Mucosa of gallbladder (tissue), 1 donor: ENCODE measurements around the gene LSM10. TPM values are rescaled to one million over a fixed set of nuclear protein-coding genes. Genes with fewer than 3 reads are reported as not detected.

ENCODE experiments used
- DNase-seq: peaks from one replicate; pipeline ENCODE4 v3.0.0-alpha.2; 2020; ENCODE audit warnings: low spot score
- total RNA-seq: library from RNA; stranded (reverse); gene quantifications from one replicate; pipeline ENCODE4 v1.2.1, GENCODE V29; 2021
- donor health status: DM: no; HTN: no; CAD: no.

LSM10 gene
- 41.3 TPM for total RNA-seq

DNA sequence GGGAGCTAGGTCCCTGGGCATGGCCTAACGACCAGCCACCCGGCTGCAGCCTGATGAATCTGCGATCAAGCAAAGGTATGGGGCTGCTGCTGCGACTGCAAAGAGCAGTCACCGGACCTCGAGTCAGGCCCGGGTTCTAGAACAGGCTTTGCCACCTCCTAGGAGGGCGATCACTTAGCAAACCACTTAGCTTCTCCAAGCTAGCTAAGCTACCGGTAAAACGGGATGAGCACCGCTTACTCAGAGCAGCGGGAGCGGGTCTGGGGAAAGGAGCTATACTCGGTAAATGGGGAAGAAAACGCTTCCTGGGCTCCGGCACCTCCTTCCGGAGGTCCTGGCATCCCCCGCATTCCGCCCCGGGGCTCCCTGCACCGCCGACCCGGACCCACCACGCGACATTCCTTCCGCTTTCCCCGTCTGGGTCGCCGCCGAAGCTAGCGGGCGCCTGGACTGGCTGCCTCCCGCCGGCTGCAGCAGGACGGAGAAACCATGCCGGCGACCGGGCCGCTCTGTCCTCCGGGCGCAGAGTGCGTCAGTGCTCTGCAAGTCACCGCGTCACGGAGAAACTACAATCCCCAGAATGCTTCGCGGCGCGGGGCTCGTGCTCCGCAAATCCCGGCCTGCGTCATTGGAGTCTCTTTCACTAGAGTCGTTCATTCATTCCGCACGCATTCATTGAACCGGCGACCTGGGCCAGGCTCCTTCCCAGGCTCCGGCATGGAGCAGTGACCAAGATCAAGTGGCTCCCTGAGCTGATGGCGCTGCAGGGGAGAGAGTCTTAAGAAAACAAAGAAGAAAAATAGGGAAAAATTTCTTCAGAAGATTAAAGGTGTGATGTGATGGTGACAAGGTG, at the start of gene LSM10:
Gene LSM10, minus strand, starts transcription at position 531 of the 853 bp plus-strand sequence. CDS start 3,779 bp downstream, outside the sequence.
- DNase-seq: peak; percentile 96

DNA sequence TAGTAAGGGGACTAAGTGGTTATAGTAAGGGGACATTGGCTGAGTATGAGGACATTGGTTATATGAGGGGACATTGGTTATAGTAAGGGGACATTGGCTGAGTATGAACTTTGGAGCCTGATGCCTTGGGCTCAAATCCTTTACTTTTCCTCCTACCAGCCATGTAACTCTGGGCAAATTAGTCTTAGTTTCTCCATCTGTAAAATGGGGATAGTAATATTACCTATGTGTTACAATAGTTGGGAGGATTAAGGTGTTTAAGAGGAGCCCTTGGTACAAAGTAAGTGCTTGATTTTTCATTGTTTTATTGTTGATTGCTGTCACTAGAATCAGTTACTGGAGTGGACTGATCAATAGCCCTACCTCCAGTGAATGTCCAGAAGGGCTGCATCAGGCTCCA, 49.7 kb upstream of the LSM10 start:
- no peak for DNase-seq

DNA sequence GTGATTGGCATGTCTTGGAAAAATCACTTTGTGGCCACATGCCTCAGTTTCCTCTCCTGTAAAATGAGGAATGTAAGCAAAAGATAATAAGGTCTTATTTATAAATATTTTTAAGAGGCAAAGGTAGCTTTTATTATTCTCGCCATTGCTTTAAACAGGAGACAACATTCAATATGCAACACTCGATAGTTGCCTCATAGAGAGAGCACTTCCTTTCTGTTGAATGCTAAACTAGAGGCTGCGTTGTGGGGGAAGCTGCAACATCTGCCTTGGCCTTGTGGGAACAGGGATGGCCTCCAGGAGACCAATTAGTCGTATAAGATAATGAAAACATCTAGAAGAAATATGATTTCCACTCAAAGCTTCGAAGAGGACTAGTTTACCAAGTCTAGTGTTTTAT, 49.0 kb upstream of the LSM10 start:
- no peak for DNase-seq

DNA sequence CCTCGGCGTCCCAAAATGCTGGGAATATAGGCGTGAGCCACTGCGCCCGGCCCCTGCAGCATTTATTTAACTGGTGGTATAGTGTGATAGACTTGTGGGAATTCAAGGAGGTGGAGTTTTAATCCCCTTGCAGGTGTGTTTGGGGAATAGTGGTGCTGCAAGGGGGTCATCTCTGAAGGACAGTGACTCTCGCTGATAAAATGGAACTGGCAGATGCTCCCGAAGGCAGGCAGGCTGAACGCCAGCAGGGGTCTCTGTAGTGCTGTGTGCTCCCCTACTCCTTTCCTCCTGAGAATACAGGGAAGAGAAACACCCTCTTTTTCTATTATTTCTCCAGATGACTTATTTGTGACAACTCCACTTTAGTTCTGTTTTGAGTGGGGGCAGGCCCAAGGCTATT, 48.6 kb upstream of the LSM10 start:
- no peak for DNase-seq

DNA sequence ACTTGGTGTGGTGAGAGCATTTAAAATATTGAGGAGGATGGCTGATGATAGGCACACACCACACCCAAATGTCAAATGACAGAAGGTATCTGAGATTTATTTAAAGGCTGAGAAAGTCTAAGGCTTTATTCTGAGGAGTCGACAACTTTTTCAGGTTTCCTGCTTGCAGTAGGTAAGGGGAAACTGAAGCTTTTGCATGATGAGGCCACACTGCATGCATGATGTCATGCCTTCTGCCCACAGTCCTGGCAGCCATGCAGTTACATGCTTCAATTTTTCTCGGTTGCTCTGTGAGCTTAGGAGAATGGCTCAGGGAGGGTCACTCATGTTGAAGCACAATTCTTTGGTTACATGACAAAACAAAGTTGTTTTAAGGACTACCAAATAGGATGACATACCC, 45.6 kb upstream of the LSM10 start:
- no peak for DNase-seq

DNA sequence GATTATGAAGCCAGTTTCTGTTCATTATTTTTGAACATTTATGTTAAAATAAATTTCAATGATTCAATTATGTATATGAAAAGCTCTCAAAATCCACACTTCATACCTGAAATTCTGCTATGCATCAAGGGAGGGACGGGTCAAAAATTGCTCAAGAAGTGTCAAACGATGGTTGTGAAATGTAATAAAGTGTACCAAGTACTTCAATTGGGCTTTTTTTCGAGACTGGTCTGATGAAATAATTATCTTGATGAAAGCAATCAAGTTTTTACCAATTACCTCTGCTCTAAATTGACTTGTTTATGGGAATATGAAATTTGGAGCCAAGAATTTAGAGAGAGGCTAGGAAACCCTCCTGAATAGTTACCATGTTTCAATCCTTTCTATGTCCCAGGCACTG, 44.6 kb upstream of the LSM10 start:
- no peak for DNase-seq

DNA sequence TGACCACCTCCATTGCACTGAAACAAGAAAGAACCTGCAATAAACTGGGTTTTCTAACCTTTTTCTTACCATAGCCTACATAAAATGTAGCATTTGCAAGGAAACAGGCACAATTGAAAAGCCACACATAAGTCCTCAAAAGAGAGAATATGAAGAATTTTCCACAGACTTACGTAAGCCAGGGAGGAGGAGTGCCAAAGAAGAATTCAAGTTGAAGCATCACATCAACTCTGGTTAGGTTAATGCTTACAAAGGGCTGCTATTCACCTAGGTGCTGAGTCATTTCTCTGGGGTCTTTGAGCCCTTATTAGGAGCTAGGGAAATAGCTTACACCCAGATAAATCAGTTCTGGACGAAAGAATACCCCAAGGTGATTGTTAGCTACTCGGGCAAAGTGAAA, 42.9 kb upstream of the LSM10 start:
- no peak for DNase-seq

DNA sequence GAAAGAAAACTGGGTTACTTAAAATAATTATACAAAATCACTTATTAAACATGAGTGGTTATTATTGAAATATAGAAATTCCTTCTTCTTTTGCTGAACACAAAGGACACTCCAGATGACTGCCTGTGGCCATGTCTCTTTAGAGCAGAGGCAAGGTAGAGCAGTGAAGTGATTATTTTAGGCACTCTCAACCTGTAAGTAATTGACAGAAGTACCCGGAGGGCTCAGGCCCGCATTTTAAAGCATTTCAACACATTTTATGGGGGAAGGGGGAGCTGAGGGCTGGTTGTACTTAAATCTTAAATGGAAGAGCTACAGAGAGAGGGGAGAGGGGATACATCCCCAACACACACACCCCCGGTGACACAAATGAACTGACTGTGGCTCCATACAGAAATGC, 42.3 kb upstream of the LSM10 start:
- DNase-seq: no peak

DNA sequence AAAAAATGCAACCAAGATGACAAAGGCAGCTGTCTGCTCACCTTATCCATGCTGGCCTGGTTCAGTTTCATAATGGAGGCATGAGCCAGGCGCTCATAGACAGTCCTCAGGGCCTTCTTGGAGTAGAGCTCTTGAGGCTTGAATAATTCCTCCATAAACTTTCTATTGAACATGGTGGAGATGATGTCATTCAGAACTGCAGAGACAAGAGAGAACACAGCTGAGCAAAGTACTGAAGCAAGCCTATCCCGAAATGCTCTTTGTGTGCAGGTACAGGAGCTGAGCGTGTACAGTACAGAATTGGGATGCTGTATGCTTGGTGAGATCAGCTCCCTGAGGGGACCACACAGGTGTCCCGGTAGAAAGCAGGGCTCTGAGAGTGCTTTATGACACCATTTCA, 41.0 kb upstream of the LSM10 start:
- no peak for DNase-seq

DNA sequence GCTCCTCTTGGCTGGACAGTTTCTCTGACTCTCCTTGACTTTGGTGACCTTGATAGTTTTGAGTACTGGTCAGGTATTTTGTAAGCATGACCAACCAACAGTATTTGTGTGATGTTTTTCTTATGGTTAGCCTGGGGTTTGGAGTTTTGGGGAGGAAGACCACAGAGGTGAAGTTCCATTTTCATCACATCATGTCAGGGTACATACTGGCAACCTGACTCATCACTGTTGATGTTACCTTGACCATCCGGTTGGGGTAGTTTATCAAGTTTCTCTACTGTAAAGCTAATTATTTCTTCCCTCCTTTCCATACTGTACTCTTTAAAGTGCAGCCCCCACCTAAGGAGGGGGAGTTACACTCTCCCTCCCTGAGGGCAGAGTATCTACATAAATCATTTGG, 39.1 kb upstream of the LSM10 start:
- no peak for DNase-seq

DNA sequence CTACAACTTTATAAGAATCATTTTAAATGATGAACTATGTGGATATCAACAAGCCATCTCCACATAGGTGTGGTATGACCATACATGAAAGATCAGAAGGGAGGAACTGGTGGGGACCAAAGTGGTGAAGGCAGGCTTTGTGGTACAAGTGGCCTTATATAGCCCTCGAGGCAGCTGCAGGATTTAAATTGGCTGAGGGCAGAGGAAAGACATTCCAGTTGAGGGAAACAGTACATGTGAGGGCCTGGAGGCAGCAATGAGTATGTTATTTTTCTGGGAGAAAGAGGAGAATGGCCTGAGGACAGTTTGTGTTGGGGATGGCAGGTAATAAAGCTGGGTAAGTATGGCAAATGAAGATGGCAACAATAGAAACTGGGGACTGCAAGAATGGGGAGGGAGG, 35.4 kb upstream of the LSM10 start:
- no peak for DNase-seq

DNA sequence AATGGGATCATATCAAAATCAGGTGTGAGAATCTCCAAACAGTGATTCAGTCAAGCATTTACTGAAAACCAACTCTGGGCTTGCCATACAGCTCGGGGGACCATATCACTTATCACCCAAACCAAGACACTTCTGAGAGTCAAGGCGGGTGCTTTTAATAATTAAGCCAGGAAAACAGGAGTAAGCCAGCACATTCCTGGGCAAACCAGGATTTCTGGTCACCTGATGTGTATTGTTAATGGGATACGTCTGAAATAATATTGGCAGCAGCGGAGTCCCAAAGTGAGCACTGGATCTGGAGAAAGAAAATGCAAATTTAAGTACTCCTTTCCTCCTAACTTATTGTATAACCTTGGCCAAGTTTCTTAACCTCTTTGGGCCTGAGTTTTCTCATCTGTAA, 34.9 kb upstream of the LSM10 start:
- peak; percentile 51 for DNase-seq

DNA sequence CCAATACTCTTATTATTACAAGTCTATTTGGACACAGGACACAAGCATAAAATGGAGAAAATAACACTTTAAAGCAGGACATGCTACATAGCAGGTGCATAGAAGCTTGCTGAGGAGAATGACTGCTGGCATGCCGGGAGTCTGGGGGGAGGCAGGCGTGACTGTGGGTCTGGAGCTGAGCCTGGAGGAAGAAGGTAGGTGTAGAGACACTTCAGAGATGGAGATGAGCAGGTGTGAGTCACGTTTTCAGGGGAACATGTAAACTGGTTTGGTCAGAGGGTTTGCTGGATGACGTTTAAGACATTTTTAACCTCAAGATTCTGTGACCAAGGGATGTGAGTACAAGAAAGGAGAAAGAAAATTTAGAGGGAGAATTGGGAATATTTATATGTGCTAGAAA, 28.1 kb upstream of the LSM10 start:
- DNase-seq: no peak

DNA sequence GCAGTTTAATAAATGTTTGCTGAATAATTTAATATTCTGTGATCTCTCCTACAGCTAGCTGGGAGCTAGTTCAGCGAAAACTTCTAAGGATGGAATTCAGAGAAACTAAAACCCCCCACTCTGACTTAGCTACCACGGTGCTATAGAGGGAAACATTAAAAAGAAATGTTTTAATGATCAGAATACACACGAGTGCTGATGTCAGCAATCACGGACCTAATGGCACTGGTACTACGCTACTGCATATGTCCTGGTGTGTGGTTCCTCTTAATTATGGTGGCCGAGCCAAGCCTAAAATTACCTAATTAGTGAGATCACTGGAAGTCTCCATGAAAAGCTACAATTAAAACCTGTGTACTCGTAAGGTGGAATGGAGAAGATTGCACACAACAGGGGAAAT, 23.9 kb upstream of the LSM10 start:
- DNase-seq: no peak

DNA sequence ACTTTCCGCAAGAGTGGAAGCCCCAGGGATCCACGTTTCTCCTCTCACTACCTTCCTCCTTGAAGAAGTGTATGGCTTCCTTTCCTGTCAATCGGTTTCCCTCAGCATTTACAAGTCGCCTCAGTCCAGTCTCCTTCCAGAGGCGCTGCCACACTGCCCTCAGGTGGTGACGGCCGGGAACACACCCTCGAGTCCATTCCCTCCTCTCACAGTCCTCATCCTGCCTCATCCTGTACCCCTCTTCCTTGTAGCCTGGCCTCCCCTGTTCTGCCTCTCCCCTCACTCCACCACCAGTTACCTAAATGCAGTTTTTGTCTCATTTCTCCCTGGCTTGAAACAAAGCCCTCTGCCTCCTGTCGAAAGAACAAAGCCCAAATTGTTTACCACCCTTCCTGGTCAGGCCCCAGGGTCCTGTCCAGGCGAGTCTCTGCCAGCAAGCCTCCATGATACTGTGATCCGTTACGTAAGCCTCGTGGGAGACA, 23.2 kb upstream of the LSM10 start:
- DNase-seq: peak; percentile 91

DNA sequence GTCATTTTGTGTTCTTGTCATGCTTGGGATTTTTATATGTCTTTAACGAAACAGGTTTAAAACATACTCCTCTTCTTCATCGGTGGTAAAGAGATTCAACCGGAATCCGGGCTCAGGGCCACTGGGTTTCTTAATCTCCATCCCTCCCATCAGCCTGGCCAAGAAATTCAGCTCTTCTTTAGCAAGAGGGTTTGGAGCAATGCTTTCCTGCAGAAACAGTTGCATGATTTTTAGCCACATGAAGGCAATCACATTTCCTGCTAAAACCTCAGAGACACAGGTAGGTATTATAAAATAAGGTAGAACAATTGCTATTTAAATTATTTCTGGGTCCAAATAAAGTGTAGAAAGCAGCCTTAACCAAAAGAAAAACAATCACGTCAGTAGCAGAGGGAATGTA, 22.7 kb upstream of the LSM10 start:
- no peak for DNase-seq

DNA sequence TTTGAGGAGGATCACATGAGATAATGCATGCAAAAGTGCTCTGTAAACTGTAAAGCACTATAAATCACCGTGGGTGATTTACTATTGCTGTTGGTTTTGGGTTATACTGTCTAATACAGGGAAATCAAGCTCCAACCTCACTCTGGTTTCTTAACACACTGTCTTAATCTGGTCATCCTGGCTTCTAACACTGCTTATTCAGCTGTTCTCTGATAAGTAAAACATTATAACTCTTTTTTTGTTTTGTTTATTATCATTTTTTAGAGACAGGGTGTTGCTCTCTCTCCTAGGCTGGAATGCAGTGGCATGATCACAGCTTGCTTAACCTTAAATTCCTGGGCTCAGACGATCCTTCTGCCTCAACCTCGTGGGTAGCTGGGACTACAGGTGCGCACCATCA, 21.9 kb upstream of the LSM10 start:
- no peak for DNase-seq

DNA sequence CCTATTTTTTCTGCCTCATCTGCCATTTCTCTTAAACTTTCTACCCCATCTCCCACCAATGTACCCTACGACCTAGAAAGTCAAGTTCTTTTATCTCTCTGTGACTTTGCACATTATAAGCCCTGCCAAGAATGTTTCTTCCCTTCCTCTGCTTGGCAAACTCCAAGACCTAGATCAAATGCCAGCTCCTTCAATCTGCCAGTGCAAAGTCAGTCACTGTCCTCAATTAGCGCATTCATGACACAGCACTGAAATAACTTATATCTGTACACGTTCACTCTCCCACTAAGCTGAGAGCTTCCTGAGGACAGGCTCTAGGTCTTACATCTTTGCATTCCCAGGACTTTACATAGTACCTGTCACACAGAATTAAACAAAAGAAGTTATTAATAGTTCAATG, 21.4 kb upstream of the LSM10 start:
- DNase-seq: no peak

DNA sequence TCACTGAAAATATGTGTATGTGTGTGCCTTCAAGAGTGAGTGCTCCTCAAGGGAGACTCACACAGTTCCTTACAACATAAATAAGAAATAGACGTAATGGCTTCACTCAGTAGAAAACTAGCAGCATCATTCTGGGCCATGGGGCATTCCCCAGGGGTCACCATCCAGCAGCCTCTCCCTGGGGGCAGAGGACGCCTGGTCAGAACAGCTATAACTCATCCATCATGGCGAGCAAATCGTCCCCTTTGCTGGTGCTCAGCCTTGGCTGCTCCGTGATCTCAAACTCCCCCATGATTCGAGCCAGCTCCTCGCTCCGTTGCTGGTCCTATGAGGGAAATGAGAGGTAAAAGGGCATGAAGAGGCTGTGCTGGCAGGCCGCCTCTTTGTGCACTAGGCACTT, 20.2 kb upstream of the LSM10 start:
- no peak for DNase-seq

DNA sequence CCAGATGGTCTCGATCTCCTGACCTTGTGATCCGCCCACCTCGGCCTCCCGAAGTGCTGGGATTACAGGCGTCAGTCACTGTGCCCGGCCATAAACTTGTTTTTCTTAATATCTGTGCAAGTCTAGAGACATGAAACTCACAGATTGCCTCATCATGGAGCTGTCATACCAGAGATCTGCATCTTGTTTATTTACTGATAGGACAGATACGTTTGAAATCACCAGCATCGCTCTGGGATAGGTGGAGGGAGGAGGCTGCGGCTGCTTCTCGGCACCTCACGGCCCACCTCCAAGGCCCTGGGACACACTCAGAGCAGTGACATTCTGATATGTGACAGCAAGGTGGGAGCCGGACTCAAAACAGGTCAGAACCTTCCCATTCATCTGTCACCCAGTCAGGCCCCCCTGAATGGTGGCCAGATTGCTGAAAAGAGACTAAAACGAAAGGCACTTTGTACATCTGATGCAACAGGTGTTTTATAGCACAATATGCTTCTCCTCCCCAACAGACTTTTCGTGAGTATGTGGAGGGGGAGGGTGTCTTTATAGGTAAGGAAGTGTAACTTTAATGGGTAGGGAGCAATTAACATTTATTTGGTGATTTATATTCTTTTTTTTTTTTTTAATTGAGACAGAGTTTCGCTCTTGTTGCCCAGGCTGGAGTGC, 18.1 kb upstream of the LSM10 start:
- DNase-seq: no peak

DNA sequence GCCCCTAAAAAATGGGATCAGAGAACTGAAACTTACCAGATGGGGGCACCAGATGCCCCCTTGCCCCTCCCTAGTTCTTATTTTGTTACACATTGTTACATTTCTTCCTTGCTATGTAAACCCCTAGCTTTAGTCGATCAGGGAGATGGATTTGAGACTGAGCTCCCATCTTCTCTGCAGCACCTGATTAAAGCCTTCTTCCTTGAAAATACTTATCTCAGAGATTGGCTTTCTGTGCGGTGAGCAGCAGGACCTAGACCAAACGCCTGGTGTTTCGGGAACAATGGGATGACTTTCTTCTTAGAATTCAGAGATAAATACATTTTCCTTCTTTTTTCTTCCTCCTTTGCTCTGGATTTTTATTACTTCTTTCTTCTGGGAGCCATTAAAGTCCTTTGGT, 16.7 kb upstream of the LSM10 start:
- DNase-seq: no peak

DNA sequence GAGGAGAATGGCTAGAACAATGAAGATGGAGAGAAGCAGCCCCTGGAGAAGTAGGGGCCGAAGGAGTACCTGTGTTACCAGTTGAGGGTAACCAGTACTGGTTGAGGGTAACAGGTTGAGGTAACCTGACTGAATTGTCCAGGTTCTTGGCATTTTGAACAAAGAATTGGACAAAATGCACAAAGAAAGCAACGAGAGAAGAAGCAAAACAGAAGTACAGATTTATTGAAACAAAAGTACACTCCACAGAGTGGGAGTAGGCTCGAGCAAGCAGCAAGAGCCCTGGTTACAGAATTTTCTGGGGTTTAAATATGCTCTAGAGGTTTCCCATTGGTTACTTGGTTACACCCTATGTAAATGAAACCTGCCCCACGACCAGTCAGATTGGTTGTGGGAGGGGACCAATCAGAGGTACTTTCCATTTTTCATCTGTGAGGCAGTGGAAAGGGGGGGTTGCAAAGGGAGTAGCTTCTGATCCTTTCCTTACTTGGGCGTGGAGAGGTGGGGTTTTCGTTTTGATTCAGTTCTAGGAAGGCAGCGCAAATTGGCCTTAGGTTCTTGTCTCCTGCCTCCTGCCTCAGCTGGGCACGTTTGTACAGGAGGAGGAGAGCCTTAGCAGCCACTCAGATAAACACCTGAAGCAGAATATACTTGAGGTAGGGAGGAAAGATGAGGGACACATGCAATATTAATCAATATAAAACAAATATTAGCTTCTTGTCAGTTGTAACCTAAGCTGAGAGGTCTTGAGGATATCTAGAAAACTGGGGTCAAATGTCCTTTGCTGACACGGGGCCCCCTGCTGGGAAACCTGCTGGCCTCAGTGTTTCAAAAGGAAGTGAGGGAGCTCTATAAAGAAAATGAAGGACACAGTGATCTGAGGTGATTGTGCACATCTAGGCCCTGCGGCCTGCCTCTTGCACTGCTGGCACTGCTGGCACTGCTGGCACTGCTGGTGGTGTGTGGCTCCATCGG, 14.3 kb upstream of the LSM10 start:
- DNase-seq: peak; percentile 28
